DLD1 (cell line): ENCODE results near the gene NEDD4L.

ENCODE experiments used
- in situ Hi-C: cut with HindIII; loops from 2 replicates; pipeline ENCODE4 v1.10.0; 2017; ENCODE audit warnings: low sequenced_read_pairs

The NEDD4L gene

GRCh38 chr18:58382446-58382845 lies 338.4 kb downstream of the NEDD4L start:
- in situ Hi-C loops = no loop called here

- in situ Hi-C loops = no loop called here
Observed at GRCh38 chr18:58385472-58385871, 341.4 kb downstream of the NEDD4L start.

GRCh38 chr18:58386780-58387179 lies 342.8 kb downstream of the NEDD4L start:
- in situ Hi-C loops = no loop called here

- in situ Hi-C loops = no loop called here
Observed at GRCh38 chr18:58387716-58388115, 343.7 kb downstream of the NEDD4L start.

- in situ Hi-C loops = no loop called here
Observed at GRCh38 chr18:58388736-58389135, 344.7 kb downstream of the NEDD4L start.

- in situ Hi-C loops = no loop called here
Observed at GRCh38 chr18:58389745-58390144, 345.7 kb downstream of the NEDD4L start.

GRCh38 chr18:58390399-58390798 lies 346.4 kb downstream of the NEDD4L start:
- in situ Hi-C loops = no loop called here

GRCh38 chr18:58391231-58391825 lies 347.3 kb downstream of the NEDD4L start:
- in situ Hi-C loops = no loop called here

GRCh38 chr18:58391932-58392323 lies 347.9 kb downstream of the NEDD4L start:
- in situ Hi-C loops = no loop called here

GRCh38 chr18:58392324-58393000 lies 348.4 kb downstream of the NEDD4L start:
- in situ Hi-C loops = no loop called here

GRCh38 chr18:58393295-58393694 lies 349.3 kb downstream of the NEDD4L start:
- in situ Hi-C loops = no loop called here

GRCh38 chr18:58394046-58394445 lies 350.0 kb downstream of the NEDD4L start:
- in situ Hi-C loops = no loop called here

- in situ Hi-C loops = no loop called here
Observed at GRCh38 chr18:58394602-58395425, 350.8 kb downstream of the NEDD4L start.

- in situ Hi-C loops = no loop called here
Observed at GRCh38 chr18:58396144-58396543, 352.1 kb downstream of the NEDD4L start.

GRCh38 chr18:58396966-58397365 lies 352.9 kb downstream of the NEDD4L start:
- in situ Hi-C loops = no loop called here

- in situ Hi-C loops = no loop called here
Observed at GRCh38 chr18:58397385-58398132, 353.5 kb downstream of the NEDD4L start.

- in situ Hi-C loops = no loop called here
Observed at GRCh38 chr18:58398648-58399398, 354.8 kb downstream of the NEDD4L start.

GRCh38 chr18:58400331-58400870 lies 356.4 kb downstream of the NEDD4L start:
- in situ Hi-C loops = no loop called here

GRCh38 chr18:58401191-58401590 lies 357.2 kb downstream of the NEDD4L start:
- in situ Hi-C loops = no loop called here

- in situ Hi-C loops = no loop called here
Observed at GRCh38 chr18:58402247-58402646, 358.2 kb downstream of the NEDD4L start.
